IPS DF 4.7 (cell line): ENCODE data around the gene RGP1.

Experiments used
- DNase-seq: peaks from one replicate; pipeline ENCODE4 v3.0.0-alpha.2; 2013; ENCODE audit warnings: low spot score; ENCODE audit errors: extremely low read depth

RGP1 gene

GRCh38 chr9:35741740-35742139 lies 7.3 kb upstream of the RGP1 start:
- DNase-seq, result no peak

GRCh38 chr9:35743452-35743851 lies 5.6 kb upstream of the RGP1 start:
- no peak for DNase-seq

DNA sequence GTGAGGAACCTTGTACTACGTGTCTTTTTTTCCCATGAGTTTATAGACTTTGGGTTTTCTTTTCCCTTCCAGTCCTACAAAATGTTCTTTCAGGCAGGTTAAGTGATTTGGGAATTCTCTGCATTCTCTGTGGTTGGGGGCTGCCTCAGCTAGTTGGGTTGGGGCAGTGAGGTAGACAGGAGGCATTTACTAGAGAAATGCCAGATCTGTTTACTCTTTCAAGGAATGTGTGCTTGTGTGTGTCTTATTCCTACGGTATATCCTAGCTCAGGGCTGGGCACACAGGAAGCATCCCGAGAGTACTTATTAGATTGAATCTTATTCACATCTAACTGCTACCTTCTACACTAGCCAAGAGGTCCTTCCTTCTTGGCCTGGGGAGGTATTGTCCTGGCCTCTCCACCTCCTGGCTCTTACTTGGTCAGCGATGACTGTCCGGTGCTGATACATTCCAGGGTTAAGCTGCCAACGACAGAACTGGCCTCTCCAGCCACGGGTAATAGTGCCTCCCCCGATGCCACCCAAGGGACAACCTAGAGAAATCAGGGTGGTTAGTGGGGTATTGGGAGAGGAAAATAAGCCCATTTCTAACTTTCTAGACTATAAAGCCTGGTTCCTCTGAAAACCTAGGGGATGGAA lies 5.1 kb upstream of the RGP1 start:
- no peak for DNase-seq

DNA sequence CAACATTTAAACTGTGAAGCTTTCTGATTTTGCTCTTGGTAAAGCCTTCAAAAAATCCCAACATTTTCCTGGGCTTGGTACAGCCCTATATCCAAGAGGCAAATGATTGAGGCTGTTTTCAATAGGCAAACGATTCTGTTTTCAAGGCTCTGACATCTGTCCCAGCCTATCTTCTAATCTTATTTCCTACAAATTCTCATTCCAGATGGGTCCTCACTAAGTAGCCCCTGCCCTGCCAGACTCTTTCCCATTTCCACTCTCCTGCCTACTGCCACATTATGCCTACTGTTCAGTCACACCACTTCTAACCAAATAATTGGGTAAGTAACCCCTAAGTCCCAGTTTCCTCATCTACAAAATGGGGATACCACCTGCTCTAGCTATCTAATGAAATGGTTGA lies 3.5 kb upstream of the RGP1 start:
- no peak for DNase-seq

GRCh38 chr9:35746583-35746982 lies 2.5 kb upstream of the RGP1 start:
- no peak for DNase-seq

GRCh38 chr9:35748242-35748857 lies 737 bp upstream of the RGP1 start:
- no peak for DNase-seq

DNA sequence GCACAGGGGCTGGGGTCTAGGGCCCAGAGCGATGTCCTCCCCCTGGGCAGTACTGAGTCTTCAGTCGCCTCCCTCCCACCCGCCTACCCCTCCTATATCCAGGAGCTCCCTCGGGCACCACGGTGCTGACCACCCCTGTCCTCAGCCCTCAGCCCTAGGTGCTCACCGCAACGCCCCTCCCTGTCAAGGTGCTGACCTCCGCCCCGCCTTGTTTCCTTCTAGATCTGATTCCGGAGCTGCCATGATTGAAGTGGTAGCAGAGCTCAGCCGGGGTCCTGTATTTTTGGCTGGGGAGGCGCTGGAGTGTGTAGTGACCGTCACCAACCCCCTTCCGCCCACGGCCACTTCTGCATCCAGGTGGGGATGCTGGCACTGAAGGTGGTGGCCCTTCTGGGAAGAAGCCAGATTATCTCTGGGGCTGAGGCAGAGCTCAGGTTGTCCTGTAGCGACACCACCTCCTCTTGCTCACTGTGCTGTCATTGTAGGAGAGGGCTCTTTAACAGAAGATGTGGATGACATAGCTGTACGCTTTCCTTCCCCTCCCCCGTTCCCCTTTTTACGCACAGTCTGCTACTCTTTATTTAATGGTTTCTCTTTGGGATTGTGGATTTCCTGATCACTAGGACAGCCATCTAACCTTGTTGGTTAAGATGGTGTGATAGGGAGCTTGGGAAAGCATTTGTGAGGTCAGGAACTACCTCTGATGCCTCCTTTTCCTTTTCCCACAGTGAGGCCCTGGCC lies 598 bp downstream of the RGP1 start:
- DNase-seq, result no peak

DNA sequence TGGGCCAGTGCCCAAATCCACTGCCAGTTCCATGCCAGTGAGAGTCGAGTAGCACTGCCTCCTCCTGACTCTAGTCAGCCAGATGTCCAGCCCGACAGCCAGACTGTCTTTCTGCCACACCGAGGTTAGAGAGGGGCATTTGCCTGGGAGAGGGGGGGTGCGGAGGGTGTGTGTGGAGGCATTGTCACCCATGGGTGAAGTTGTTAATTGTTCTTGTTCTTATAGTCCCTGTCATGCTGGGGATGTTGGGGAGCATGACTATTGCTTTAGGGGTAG lies 1.1 kb downstream of the RGP1 start:
- no peak for DNase-seq

GRCh38 chr9:35753466-35753865 lies 4.4 kb downstream of the RGP1 start:
- DNase-seq, result no peak

DNA sequence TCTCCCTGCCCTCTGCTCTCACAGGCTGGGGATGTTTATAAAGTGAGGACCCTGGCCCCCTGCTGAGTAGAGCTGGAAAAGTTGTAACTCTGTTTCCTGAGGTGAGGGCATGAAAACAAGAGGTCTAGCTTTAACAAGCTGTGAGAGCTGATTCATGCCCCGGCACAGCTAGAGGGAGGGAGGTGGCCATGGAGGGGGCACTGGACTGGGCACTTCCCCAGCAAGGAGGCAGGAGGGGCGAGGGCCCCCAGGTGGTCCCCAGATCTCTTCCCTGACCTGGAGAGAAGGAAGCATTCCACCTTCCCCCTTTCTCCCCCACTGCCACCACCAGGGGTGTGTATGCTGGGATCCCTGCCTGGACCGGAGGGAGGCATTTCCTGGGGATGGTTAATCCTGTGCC lies 5.2 kb downstream of the RGP1 start, which contains the start of gene MSMP:
Gene MSMP, minus strand, starts transcription at position 13 of the 400 bp plus-strand sequence. CDS start 147 bp downstream, outside the sequence.
- no peak for DNase-seq

DNA sequence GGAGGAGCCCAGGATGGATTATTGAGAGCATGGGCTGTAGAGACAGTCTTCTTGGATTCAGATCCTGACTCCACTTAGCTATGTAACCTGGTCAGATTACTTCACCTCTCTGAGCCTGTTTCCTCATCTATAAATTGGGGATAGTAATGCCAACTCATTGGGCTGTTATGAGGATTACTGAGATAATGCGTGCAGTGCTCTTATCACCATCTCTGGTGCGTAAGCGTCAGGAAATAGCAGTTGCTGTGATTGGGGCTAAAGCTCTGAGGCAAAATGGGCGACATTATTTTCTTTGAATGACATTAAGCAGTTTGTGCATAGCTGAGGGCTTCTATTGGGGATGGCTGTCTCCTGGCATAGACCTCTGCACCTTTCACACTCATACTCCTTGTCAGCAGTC lies 6.0 kb downstream of the RGP1 start:
- no peak for DNase-seq

GRCh38 chr9:35756275-35757225 lies 7.5 kb downstream of the RGP1 start:
- no peak for DNase-seq

- DNase-seq, result no peak
Observed at GRCh38 chr9:35757226-35757891, 8.3 kb downstream of the RGP1 start.

- no peak for DNase-seq
Observed at GRCh38 chr9:35757892-35758275, 8.8 kb downstream of the RGP1 start.

GRCh38 chr9:35758475-35759050 lies 9.5 kb downstream of the RGP1 start:
- no peak for DNase-seq

DNA sequence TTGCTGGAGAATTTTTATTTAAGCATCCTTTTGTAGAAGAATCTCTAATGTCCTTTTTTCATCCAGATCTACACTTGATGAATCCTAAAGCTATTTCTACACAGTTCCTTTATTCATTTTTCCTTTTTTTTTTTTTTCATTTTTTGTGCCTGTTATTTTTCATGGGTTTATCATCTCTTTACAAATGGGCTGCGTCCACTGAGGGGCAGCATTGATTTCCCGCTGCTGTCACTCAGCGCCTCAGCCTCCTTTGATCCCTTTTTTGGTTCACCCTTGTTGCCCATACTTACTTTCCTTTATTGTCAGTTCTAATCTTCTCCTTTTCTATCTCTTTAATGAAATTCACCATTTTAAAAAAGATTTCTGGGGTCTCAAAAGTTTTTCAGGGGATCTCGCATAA lies 10.7 kb downstream of the RGP1 start:
- DNase-seq, result no peak

GRCh38 chr9:35760651-35761050 lies 11.6 kb downstream of the RGP1 start:
- no peak for DNase-seq

DNA sequence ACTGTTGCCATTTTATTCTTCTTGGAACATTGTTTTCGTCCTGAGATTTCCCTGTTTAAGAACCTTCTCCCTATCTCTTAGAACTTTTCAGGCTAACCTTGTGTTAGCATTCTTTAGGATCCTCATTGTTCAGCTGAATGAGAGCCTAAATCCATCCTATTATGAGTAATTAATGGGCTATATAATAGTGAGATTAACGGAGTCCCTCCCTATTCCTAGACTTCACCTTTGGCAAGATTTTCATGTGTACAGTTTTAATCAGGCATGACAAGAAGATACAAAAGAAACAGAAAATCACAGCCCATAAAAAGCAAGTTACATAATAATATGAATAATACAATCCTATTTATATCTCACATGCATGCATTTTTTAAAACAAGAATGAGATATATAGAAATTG lies 14.1 kb downstream of the RGP1 start:
- no peak for DNase-seq

DNA sequence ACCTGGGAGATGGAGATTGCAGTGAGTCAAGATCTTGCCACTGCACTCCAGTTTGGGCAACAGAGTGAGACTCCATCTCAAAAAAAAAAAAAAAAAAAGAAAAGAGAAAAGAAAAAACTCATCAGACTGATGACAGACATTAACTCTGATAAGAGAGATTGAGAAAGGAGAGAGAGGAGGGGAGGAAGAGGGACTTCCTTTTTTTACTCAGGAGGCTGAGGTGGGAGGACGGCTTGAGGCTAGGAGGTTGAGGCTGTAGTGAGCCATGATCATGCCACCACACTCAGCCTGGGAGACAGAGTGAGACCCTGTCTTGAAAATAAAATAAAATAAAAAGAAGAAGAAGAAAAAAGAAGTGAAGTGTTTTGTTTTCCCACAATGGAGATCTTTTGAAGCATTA lies 14.7 kb downstream of the RGP1 start:
- DNase-seq, result no peak

- no peak for DNase-seq
Observed at GRCh38 chr9:35766997-35767396, 17.9 kb downstream of the RGP1 start.

DNA sequence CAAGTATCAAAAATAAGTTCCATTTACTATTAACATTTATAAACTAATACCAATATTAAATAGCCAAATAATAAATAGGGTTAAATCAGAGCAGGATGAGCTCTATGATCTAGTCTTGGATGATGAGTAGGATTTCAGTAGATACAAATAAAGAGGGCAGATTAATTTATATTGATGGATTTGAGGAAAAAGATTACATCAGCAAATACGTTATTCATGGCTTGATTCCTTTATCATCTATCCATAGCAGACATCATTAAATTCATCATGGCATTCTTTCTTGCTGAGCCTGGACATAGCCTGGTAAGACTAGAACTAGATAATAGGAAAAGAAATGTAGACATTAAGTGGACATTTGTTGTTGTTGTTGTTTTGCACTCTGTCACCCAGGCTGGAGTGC lies 18.4 kb downstream of the RGP1 start:
- DNase-seq, result no peak
